HCT116 (cell line): ENCODE results near the gene ERLEC1. TPM values are rescaled to one million over a fixed set of nuclear protein-coding genes. Genes with fewer than 3 reads are reported as not detected.

ENCODE experiments used
- ATAC-seq: fragments of 200-7000 bp; cut with Tn5 transposase; 2 replicates; pipeline ENCODE4 v1.9.1; 2020; ENCODE audit warnings: mild to moderate bottlenecking, moderate library complexity
- BruUV-seq: library from RNA; stranded (reverse); fragments of 400-500 nt; replicated peaks from 2 replicates; lab custom pipeline; 2021; lab: Mats Ljungman, UMichigan
- CTCF ChIA-PET: fragments of 300-600 bp; sonication (Branson Sonifier 250); formaldehyde crosslinking; loops from one replicate; lab custom pipeline; 2021; ENCODE audit warnings: antibody characterized with exemption; lab: Charles Lee
- POLR2A ChIA-PET: fragments of 300-600, 350-600 bp; sonication (Branson Sonifier 250); formaldehyde crosslinking; loops from one replicate; lab custom pipeline; 2021; ENCODE audit warnings: antibody characterized with exemption; lab: Charles Lee
- RAD21 ChIA-PET, 2 experiments: fragments of 300-600 bp; sonication (Branson Sonifier 250); formaldehyde crosslinking; loops; one replicate each; lab custom pipeline; 2023; ENCODE audit warnings: low total read pairs in 2 of 2; ENCODE audit not compliant: uncharacterized antibody in 2 of 2, unreplicated experiment in 2 of 2, low non-redundant PET in 1 of 2; lab: Charles Lee
- DNase-seq: peaks from one replicate; pipeline ENCODE4 v3.0.0-alpha.2; 2010; ENCODE audit warnings: low read depth, low spot score
- H2AFZ ChIP-seq: fragments of 200-600 bp; shearing (Covaris generic), sonication (generic); 2 replicates; pipeline ENCODE4 v1.6.1; 2017; ENCODE audit warnings: low read depth, mixed run types, mixed read lengths, antibody characterized with exemption, low read length; ENCODE audit not compliant: poor library complexity, severe bottlenecking
- H3K27ac ChIP-seq: 2 replicates; pipeline ENCODE4 v1.5.1; 2012; ENCODE audit warnings: low read depth, low read length
- H3K27me3 ChIP-seq: fragments of 200-600 bp; sonication (generic); 2 replicates; pipeline ENCODE4 v1.6.1; 2016; ENCODE audit warnings: mixed run types, low read length, mixed read lengths; ENCODE audit not compliant: insufficient read depth
- H3K36me3 ChIP-seq, 2 experiments: fragments of 200-500 bp in 1 of 2; fragments of 200-600 bp in 1 of 2; sonication (Bioruptor generic) in 1 of 2; sonication (generic) in 1 of 2; 2 replicates each; pipeline versions ENCODE4 v1.5.1 to v1.6.1; 2014 to 2016; ENCODE audit warnings: low read length in 2 of 2, inconsistent platforms in 1 of 2, mixed read lengths in 1 of 2, mixed run types in 1 of 2; ENCODE audit not compliant: insufficient read depth in 2 of 2, control insufficient read depth in 1 of 2
- H3K4me1 ChIP-seq, 2 experiments: fragments of 200-600 bp in 1 of 2; sonication (generic) in 1 of 2; 2 replicates each; pipeline versions ENCODE4 v1.5.1 to v1.6.1; 2012 to 2017; ENCODE audit warnings: low read length in 2 of 2, inconsistent platforms in 1 of 2, mild to moderate bottlenecking in 1 of 2, mixed read lengths in 1 of 2, mixed run types in 1 of 2, moderate library complexity in 1 of 2; ENCODE audit not compliant: insufficient read depth in 2 of 2, control insufficient read depth in 1 of 2
- H3K4me2 ChIP-seq: fragments of 200-600 bp; sonication (generic); 2 replicates; pipeline ENCODE4 v1.6.1; 2017; ENCODE audit warnings: mixed run types, low read length, mixed read lengths
- H3K4me3 ChIP-seq, 2 experiments: fragments of 200-600 bp in 1 of 2; sonication (generic) in 1 of 2; replicated peaks in 1 of 2; 2 replicates each; pipeline ENCODE4 v1.5.1; 2011 to 2016; ENCODE audit warnings: low read length in 2 of 2, control low read depth in 1 of 2, low read depth in 1 of 2, mild to moderate bottlenecking in 1 of 2, mixed read lengths in 1 of 2, mixed run types in 1 of 2
- H3K79me2 ChIP-seq: fragments of 200-600 bp; sonication (generic); 2 replicates; pipeline ENCODE4 v1.6.1; 2017; ENCODE audit warnings: mild to moderate bottlenecking, mixed run types, low read length, moderate library complexity, mixed read lengths; ENCODE audit not compliant: insufficient read depth
- H3K9ac ChIP-seq: fragments of 200-600 bp; sonication (generic); 2 replicates; pipeline ENCODE4 v1.6.1; 2016; ENCODE audit warnings: low read length, mixed read lengths
- H3K9me2 ChIP-seq: fragments of 200-600 bp; sonication (generic), shearing (Covaris generic); 2 replicates; pipeline ENCODE4 v1.6.1; 2017; ENCODE audit warnings: mixed run types, mild to moderate bottlenecking, moderate library complexity; ENCODE audit not compliant: insufficient read depth
- H3K9me3 ChIP-seq, 2 experiments: fragments of 200-500 bp in 1 of 2; fragments of 200-600 bp in 1 of 2; sonication (Bioruptor generic) in 1 of 2; sonication (generic) in 1 of 2; 2 replicates each; pipeline ENCODE4 v1.6.1; 2014 to 2017; ENCODE audit warnings: low read length in 2 of 2, mixed read lengths in 2 of 2, inconsistent platforms in 1 of 2, low read depth in 1 of 2, mild to moderate bottlenecking in 1 of 2, mixed run types in 1 of 2, moderate library complexity in 1 of 2; ENCODE audit not compliant: control insufficient read depth in 1 of 2, insufficient read depth in 1 of 2
- H4K20me1 ChIP-seq: fragments of 200-600 bp; sonication (generic), shearing (Covaris generic); 2 replicates; pipeline ENCODE4 v1.6.1; 2017; ENCODE audit warnings: mixed run types, mild to moderate bottlenecking, moderate library complexity; ENCODE audit not compliant: insufficient read depth
- CBX3 ChIP-seq: IDR thresholded peaks from 2 replicates; pipeline ENCODE4 v1.6.1; 2012; ENCODE audit warnings: low read depth
- CEBPB ChIP-seq: IDR thresholded peaks from 2 replicates; pipeline ENCODE4 v1.6.1; 2012; ENCODE audit warnings: low read depth
- CTCF ChIP-seq, 3 experiments: fragments of 200-600 bp in 1 of 3; sonication (generic) in 1 of 3; IDR thresholded peaks in 2 of 3; conservative IDR thresholded peaks in 1 of 3; 2 replicates each; pipeline ENCODE4 v1.5.1; 2012 to 2017; ENCODE audit warnings: low read depth in 2 of 3, low read length in 2 of 3, antibody characterized with exemption in 1 of 3, borderline replicate concordance in 1 of 3, control low read depth in 1 of 3, mild to moderate bottlenecking in 1 of 3, mixed read lengths in 1 of 3, mixed run types in 1 of 3, moderate library complexity in 1 of 3; ENCODE audit not compliant: insufficient read depth in 1 of 3
- EGR1 ChIP-seq: IDR thresholded peaks from 2 replicates; pipeline ENCODE4 v1.6.1; 2012; ENCODE audit warnings: low read depth
- ELF1 ChIP-seq: IDR thresholded peaks from 2 replicates; pipeline ENCODE4 v1.6.1; 2012; ENCODE audit warnings: low read depth, borderline replicate concordance
- EZH2 ChIP-seq: fragments of 200-600 bp; sonication (generic); IDR thresholded peaks from 2 replicates; pipeline ENCODE4 v1.6.1; 2017; ENCODE audit warnings: antibody characterized with exemption, mixed run types
- EZH2phosphoT487 ChIP-seq: fragments of 200-600 bp; IDR thresholded peaks from 2 replicates; pipeline ENCODE4 v1.6.1; 2018; ENCODE audit warnings: antibody characterized with exemption, borderline replicate concordance
- FOSL1 ChIP-seq: IDR thresholded peaks from 2 replicates; pipeline ENCODE4 v1.6.1; 2012; ENCODE audit warnings: low read depth
- POLR2A ChIP-seq: IDR thresholded peaks from 2 replicates; pipeline ENCODE4 v1.7.0; 2011; ENCODE audit warnings: borderline replicate concordance; ENCODE audit not compliant: insufficient read depth, insufficient read length; ENCODE audit errors: extremely low read depth
- POLR2AphosphoS5 ChIP-seq: IDR thresholded peaks from 2 replicates; pipeline ENCODE4 v1.6.1; 2011; ENCODE audit warnings: mild to moderate bottlenecking, low read depth, low read length, moderate library complexity
- RAD21 ChIP-seq: IDR thresholded peaks from 2 replicates; pipeline ENCODE4 v1.6.1; 2012; ENCODE audit warnings: low read depth, mild to moderate bottlenecking
- TCF7L2 ChIP-seq: IDR thresholded peaks from 2 replicates; pipeline ENCODE4 v1.7.0; 2011; ENCODE audit warnings: borderline replicate concordance, inconsistent platforms; ENCODE audit not compliant: insufficient read depth, insufficient read length; ENCODE audit errors: extremely low read depth
- intact Hi-C: fragments of 100-400 bp; cut with micrococcal nuclease; formaldehyde crosslinking; loops from 2 replicates; pipeline ENCODE4 v1.10.0; 2022
- total RNA-seq: library from RNA; stranded (reverse); gene quantifications from one replicate; pipeline ENCODE4 v1.2.1, GENCODE V29; 2021; ENCODE audit not compliant: unreplicated experiment
- TF ChIP-seq, protein P1 (sequence below): IDR thresholded peaks from 2 replicates; pipeline ENCODE4 v1.6.1; 2011; ENCODE audit warnings: mild to moderate bottlenecking, low read length, moderate library complexity; ENCODE audit not compliant: insufficient replicate concordance; ENCODE audit errors: extremely low read depth

ERLEC1 gene
- total RNA-seq, 1 experiment from 2014 or later: 26.9 TPM

DNA sequence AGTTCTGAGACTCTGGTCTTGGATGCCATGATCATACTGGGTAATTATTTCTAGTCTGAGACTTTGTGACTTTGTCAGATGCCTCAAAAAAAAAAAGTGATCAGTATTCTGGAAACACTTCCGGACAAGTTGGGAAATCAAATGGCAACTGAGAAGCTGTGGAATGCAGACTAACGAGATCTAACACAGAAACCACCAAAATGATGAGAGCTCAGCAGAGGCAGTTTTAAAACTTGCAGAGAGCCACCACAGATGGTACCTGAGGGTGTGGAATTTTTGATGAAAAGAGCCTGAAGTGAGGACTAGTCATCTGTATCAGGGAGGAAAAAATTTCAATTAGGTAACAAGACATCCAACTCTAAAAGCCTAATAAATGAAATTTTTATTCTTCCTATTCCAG lies 78.4 kb downstream of the ERLEC1 start:
- DNase-seq (no peak), ATAC-seq (no peak)
- Histone ChIP-seq H3K4me3 (no peak overlapping the region), H4K20me1 (no peaks in the 10 kb centered on the region; the same call in 1 of the 2 replicates), H2AFZ (no peak overlapping the region), H3K9me2 (no peaks in the 10 kb centered on the region), H3K27me3 (no peaks in the 10 kb centered on the region), H3K9ac (no peak overlapping the region), H3K9me3 (no peaks in the 10 kb centered on the region), H3K36me3 (peaks cover 12 to 17% of the 10 kb centered on the region in 2 experiments), H3K4me2 (no peak overlapping the region), H3K4me1 (no peaks in the 10 kb centered on the region), H3K79me2 (no peaks in the 10 kb centered on the region), H3K27ac (no peak overlapping the region)
- POLR2A ChIA-PET: no interaction called here
- no TSS peak for BruUV-seq
- CTCF ChIA-PET: no interaction called here
- intact Hi-C loops: no loop called here
- RAD21 ChIA-PET: no interaction called here
- no peak for TF ChIP-seq TCF7L2
- TF ChIP-seq POLR2A: no peak
- TF ChIP-seq POLR2AphosphoS5: no peak
- TF ChIP-seq RAD21: no peak
- TF ChIP-seq CBX3: no peak
- TF ChIP-seq, protein P1, sequence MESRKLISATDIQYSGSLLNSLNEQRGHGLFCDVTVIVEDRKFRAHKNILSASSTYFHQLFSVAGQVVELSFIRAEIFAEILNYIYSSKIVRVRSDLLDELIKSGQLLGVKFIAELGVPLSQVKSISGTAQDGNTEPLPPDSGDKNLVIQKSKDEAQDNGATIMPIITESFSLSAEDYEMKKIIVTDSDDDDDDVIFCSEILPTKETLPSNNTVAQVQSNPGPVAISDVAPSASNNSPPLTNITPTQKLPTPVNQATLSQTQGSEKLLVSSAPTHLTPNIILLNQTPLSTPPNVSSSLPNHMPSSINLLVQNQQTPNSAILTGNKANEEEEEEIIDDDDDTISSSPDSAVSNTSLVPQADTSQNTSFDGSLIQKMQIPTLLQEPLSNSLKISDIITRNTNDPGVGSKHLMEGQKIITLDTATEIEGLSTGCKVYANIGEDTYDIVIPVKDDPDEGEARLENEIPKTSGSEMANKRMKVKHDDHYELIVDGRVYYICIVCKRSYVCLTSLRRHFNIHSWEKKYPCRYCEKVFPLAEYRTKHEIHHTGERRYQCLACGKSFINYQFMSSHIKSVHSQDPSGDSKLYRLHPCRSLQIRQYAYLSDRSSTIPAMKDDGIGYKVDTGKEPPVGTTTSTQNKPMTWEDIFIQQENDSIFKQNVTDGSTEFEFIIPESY: no peak
- no peak for TF ChIP-seq EZH2phosphoT487
- no peak for TF ChIP-seq ELF1
- TF ChIP-seq CTCF (IDR thresholded peaks at IDR 0.05 in 2 of 3, conservative IDR thresholded peaks at IDR 0.05 in 1 of 3; ENCODE audit: borderline replicate concordance in 1 of 3, insufficient read depth in 1 of 3, low read depth in 2 of 3, low read length in 2 of 3): no peak
- no peak for TF ChIP-seq FOSL1
- no peak for TF ChIP-seq EGR1
- TF ChIP-seq CEBPB: no peak
- TF ChIP-seq EZH2: no peak
